Stimulated activated naive CD8-positive, alpha-beta T cell treated with anti-CD3 and anti-CD28 coated beads, Interleukin-15, amount 100 ng/mL, for 72 hours (primary cell): ENCODE data around the gene ASZ1.
"Not testable (repeated sequence)": the region's sequence is repeated elsewhere in the genome, so short reads cannot be mapped to it uniquely, and the experiment has no call there.

ENCODE experiments used
- ATAC-seq: fragments of 150-1000 bp; cut with Tn5 transposase; 2 replicates; pipeline ENCODE4 v1.10.0; 2021; ENCODE audit warnings: mild to moderate bottlenecking, moderate library complexity
- DNase-seq, 2 donors: peaks; one replicate each; pipeline ENCODE4 v3.0.0; 2021 to 2022
- H3K27ac Mint-ChIP-seq, 2 donors: one replicate each; pipeline ENCODE4 v1.8.0; 2022; ENCODE audit warnings: mild to moderate bottlenecking in 2 of 2, mixed read lengths in 2 of 2, moderate library complexity in 2 of 2
- H3K27me3 Mint-ChIP-seq: one replicate; pipeline ENCODE4 v1.8.0; 2022; ENCODE audit warnings: mixed read lengths
- H3K4me1 Mint-ChIP-seq: one replicate; pipeline ENCODE4 v1.8.0; 2022; ENCODE audit warnings: mild to moderate bottlenecking, mixed read lengths
- H3K4me3 Mint-ChIP-seq, 2 donors: one replicate each; pipeline ENCODE4 v1.8.0; 2022; ENCODE audit warnings: mild to moderate bottlenecking in 2 of 2, mixed read lengths in 2 of 2, moderate library complexity in 1 of 2
- H3K9me3 Mint-ChIP-seq, 2 donors: one replicate each; pipeline ENCODE4 v1.8.0; 2022; ENCODE audit warnings: mixed read lengths in 2 of 2

ASZ1 gene

GRCh38 chr7:117427258-117427701 lies at the start of gene ASZ1:
Gene ASZ1, minus strand, starts transcription at chr7:117427493. Its CDS starts 33 bp downstream, at chr7:117427460.
- no peaks in the 10 kb centered on the region for H3K27me3 Mint-ChIP-seq
- H3K4me1 Mint-ChIP-seq, result no peaks in the 10 kb centered on the region
- H3K27ac Mint-ChIP-seq, result no peak within 1 kb of the TSS
- DNase-seq (no peak), ATAC-seq (no peak)
- H3K9me3 Mint-ChIP-seq, result peaks cover 0 to 15% of the 10 kb centered on the region in 2 donors
- no peak within 1 kb of the TSS for H3K4me3 Mint-ChIP-seq

- Mint-ChIP-seq H3K27me3 (peaks cover 27% of the 10 kb centered on the region), H3K9me3 (no peaks in the 10 kb centered on the region), H3K27ac (no peak overlapping the region), H3K4me3 (no peak overlapping the region), H3K4me1 (no peaks in the 10 kb centered on the region)
- no peak for DNase-seq
- no peak for ATAC-seq
Measured at GRCh38 chr7:117476557-117477215, 49.4 kb upstream of the ASZ1 start.

- no peaks in the 10 kb centered on the region for H3K9me3 Mint-ChIP-seq
- no peaks in the 10 kb centered on the region for H3K4me1 Mint-ChIP-seq
- no peak for DNase-seq
- no peak overlapping the region for H3K4me3 Mint-ChIP-seq
- H3K27me3 Mint-ChIP-seq, result no peaks in the 10 kb centered on the region
- no peak for ATAC-seq
- no peak overlapping the region for H3K27ac Mint-ChIP-seq
Measured at GRCh38 chr7:117472335-117472734, 45.0 kb upstream of the ASZ1 start.

- Mint-ChIP-seq H3K9me3 (no peaks in the 10 kb centered on the region), H3K4me3 (no peak overlapping the region), H3K27me3 (no peaks in the 10 kb centered on the region), H3K27ac (no peak overlapping the region), H3K4me1 (no peaks in the 10 kb centered on the region)
- DNase-seq (no peak), ATAC-seq (no peak)
Measured at GRCh38 chr7:117470777-117471176, 43.5 kb upstream of the ASZ1 start.

- no peaks in the 10 kb centered on the region for H3K4me1 Mint-ChIP-seq
- H3K27ac Mint-ChIP-seq, result no peak overlapping the region
- no peak for ATAC-seq
- no peaks in the 10 kb centered on the region for H3K9me3 Mint-ChIP-seq
- H3K4me3 Mint-ChIP-seq, result no peak overlapping the region
- no peaks in the 10 kb centered on the region for H3K27me3 Mint-ChIP-seq
- DNase-seq, result no peak
Measured at GRCh38 chr7:117468174-117468573, 40.9 kb upstream of the ASZ1 start.

- ATAC-seq, DNase-seq, H3K4me3 Mint-ChIP-seq, H3K27me3 Mint-ChIP-seq, H3K27ac Mint-ChIP-seq, H3K4me1 Mint-ChIP-seq, H3K9me3 Mint-ChIP-seq: not testable (repeated sequence)
Measured at GRCh38 chr7:117460815-117461214, 33.5 kb upstream of the ASZ1 start.

- no peak overlapping the region for H3K4me3 Mint-ChIP-seq
- DNase-seq, result no peak
- ATAC-seq, result no peak
- H3K27ac Mint-ChIP-seq, result no peak overlapping the region
- H3K27me3 Mint-ChIP-seq, result no peaks in the 10 kb centered on the region
- peaks cover 0 to 8% of the 10 kb centered on the region in 2 donors for H3K9me3 Mint-ChIP-seq
- no peaks in the 10 kb centered on the region for H3K4me1 Mint-ChIP-seq
Measured at GRCh38 chr7:117459735-117460134, 32.4 kb upstream of the ASZ1 start.

DNA sequence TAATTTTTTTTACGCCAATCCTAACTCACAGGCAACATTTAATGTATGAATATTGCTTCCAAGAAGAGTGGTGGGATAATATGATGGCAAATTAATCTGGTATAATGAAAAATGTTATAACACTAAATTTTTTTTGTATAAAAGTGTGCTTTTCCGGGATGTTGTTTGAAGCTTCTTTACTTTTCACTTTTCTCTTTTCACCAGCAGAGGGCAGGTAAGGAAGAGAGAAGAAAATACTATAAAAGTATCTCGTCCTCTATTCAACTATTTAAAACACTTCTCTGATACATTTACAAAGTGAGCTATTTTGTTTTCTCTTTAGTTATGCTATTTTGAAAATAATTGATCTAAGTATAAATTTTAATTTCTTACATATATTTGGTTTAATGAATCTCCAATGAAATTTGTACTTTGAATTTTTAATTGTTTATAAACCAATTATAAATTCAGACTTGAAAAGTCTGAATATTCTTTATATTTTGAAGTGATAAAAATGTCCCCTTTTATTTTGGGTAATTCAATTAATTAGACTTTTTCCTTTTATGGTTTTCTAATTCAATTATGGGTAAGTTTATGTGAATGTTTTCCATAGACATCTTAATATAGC lies 31.8 kb upstream of the ASZ1 start:
- no peak overlapping the region for H3K27ac Mint-ChIP-seq
- no peaks in the 10 kb centered on the region for H3K4me1 Mint-ChIP-seq
- no peaks in the 10 kb centered on the region for H3K27me3 Mint-ChIP-seq
- H3K9me3 Mint-ChIP-seq, result peaks cover 0 to 8% of the 10 kb centered on the region in 2 donors
- H3K4me3 Mint-ChIP-seq, result no peak overlapping the region
- ATAC-seq (no peak), DNase-seq (no peak)

DNA sequence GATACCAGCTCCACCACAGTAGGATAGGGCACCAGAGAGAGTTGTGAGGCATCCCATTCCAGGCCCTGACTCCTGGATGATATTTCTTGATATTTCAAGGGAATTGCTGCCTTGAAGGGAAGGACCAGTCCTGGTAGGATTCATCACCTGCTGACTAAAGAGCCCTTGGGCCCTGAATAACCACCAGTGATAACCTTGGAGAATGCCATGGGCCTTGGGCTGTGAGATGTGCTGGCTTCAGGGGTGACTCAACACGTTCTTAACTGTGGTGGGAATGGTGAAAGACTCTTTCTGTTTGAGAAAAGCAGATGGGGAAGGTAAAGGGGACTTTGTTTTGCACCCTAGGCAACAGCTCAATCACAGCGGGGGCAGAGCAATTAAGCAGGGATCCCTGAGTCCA lies 21.4 kb upstream of the ASZ1 start:
- Mint-ChIP-seq H3K27me3 (no peaks in the 10 kb centered on the region), H3K27ac (no peak overlapping the region), H3K9me3 (peaks cover 12 to 32% of the 10 kb centered on the region in 2 donors), H3K4me3 (no peak overlapping the region), H3K4me1 (no peaks in the 10 kb centered on the region)
- DNase-seq (no peak), ATAC-seq (no peak)

DNA sequence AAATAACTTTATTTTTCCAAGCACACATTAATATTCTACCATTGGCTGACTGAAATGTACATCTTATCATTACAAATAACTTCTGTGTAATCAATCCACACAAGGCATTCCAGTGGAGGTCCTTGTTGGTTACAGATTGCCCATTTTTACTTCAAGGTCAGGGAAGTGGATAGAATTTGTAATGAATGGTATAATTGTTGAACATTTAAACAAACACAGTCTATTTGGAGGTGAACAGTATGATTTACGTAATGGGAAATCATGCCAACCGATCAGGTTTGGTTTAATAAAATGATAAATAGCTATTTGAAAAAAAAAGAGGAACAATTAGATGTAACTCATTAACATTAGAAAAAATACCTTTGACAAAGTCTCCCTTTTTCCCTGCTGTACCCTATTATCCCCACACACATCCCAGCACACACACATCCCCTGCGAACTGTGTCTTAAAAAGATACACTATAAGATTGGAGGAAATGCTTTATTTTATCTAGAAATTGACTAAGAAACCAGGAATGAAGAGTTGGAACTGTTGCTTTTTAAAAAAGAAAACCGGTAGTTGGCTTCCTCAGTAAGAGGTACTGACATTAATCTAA lies 19.0 kb upstream of the ASZ1 start:
- Mint-ChIP-seq H3K27me3 (no peaks in the 10 kb centered on the region), H3K9me3 (peaks cover 18 to 30% of the 10 kb centered on the region in 2 donors), H3K4me3 (no peak overlapping the region), H3K27ac (no peak overlapping the region), H3K4me1 (no peaks in the 10 kb centered on the region)
- ATAC-seq (no peak), DNase-seq (no peak)

DNA sequence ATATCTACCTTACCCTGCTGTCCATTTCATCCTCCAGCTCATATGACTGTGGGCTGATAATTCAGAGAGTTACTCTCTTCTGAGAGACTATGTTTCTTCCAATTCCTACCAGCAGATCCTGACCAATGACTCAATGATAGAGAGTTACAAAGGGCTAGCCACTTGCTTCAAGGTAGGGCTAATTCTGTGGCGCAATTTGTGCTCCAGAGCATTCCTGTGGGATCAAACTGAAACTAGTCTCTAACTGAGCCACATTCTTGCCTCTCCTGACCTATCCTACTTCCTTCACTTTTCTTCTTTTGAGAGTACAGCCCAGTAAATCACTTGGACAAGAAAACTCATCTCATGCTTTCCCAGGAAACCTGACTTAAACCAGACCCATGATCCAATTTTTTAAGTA lies 17.9 kb upstream of the ASZ1 start:
- Mint-ChIP-seq H3K4me1 (no peaks in the 10 kb centered on the region), H3K27ac (no peak overlapping the region), H3K27me3 (no peaks in the 10 kb centered on the region), H3K4me3 (no peak overlapping the region), H3K9me3 (peaks cover 21 to 25% of the 10 kb centered on the region in 2 donors)
- DNase-seq (no peak), ATAC-seq (no peak)

DNA sequence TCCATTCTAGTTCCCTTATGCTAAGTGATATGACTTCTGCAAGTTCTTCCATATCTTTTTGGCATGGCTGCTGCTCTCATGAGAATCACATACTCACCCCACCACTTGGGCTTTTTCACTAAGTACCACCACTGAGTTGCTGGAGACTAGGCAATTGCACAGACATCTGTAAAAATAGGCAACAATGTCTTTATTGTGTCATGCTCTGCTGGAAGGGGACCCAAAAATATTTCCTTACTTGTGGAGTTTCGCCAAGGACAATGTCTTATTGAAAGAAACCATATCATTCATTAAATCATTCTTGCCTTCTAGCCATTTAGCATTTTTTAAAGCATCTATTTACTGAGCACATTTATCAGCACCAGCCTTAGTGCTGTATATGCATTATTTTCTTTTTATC lies 17.4 kb upstream of the ASZ1 start:
- no peak overlapping the region for H3K27ac Mint-ChIP-seq
- DNase-seq (no peak), ATAC-seq (no peak)
- H3K9me3 Mint-ChIP-seq, result peaks cover 15 to 20% of the 10 kb centered on the region in 2 donors
- H3K4me1 Mint-ChIP-seq, result no peaks in the 10 kb centered on the region
- no peaks in the 10 kb centered on the region for H3K27me3 Mint-ChIP-seq
- H3K4me3 Mint-ChIP-seq, result no peak overlapping the region

DNA sequence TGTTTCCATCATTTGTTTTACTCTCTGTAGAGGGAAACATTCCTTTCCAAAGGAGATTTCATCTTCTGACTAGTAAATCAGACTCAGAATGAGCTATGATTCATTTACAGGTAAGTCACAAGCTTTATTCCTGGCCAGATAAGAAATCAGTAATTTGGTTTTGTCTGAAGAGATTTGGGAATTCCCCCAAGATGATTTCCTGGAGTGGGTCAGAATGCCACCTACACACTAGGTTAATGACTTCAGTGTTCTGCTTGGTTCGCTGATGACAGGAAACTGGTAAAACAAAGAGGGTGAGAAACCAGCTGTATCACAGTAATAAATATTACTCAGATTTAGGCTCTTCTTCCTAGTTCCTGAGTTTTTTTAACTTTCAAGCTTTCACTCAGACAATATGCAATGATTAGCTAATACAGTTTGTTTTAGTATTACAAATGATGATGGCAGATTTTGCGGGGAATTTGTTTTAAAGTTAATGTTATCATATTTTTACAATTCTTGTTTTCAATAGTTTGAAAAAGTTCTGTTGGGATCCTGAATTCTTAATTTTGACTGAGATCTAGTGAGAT lies 8.3 kb upstream of the ASZ1 start:
- Mint-ChIP-seq H3K4me3 (no peak overlapping the region), H3K27me3 (no peaks in the 10 kb centered on the region), H3K27ac (no peak overlapping the region), H3K4me1 (no peaks in the 10 kb centered on the region), H3K9me3 (peaks cover under 1 to 11% of the 10 kb centered on the region in 2 donors)
- peak; percentile 93 for ATAC-seq
- DNase-seq, result peak in 1 of 2 donors; percentile 19

- ATAC-seq, result no peak
- no peaks in the 10 kb centered on the region for H3K4me1 Mint-ChIP-seq
- H3K27me3 Mint-ChIP-seq, result no peaks in the 10 kb centered on the region
Measured at GRCh38 chr7:117424090-117424829, 3.0 kb downstream of the ASZ1 start.

DNA sequence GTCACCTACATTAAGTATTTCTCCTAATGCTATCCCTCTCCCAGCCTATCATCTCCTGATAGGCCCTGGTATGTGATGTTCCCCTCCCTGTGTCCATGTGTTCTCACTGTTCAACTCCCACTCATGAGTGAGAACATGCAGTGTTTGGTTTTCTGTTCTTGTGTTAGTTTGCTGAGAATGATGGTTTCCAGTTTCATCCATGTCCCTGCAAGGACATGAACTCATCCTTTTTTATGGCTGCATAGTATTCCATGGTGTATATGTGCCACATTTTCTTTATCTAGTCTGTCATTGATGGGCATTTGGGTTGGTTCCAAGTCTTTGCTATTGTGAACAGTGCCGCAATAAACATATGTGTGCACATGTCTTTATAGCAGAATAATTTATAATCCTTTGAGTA lies 12.7 kb downstream of the ASZ1 start:
- not testable (repeated sequence) for H3K9me3 Mint-ChIP-seq, ATAC-seq, H3K4me3 Mint-ChIP-seq, H3K4me1 Mint-ChIP-seq, H3K27me3 Mint-ChIP-seq, DNase-seq, H3K27ac Mint-ChIP-seq

More at GRCh38 chr7:117424090-117424829, 3.0 kb downstream of the ASZ1 start:
- Mint-ChIP-seq H3K9me3 (peaks cover 0 to 8% of the 10 kb centered on the region in 2 donors), H3K4me3 (no peak overlapping the region), H3K27ac (no peak overlapping the region)
- no peak for DNase-seq
